MM.1S (cell line): ENCODE data around the gene MUC12.
"Not testable (repeated sequence)": the region's sequence is repeated elsewhere in the genome, so short reads cannot be mapped to it uniquely, and the experiment has no call there.

Source experiments
- DNase-seq: peaks from one replicate; pipeline ENCODE4 v3.0.0-alpha.2; 2015
- H2AFZ ChIP-seq: fragments of 300-600 bp; sonication (generic); 2 replicates; pipeline ENCODE4 v1.6.0; 2016; ENCODE audit warnings: antibody characterized with exemption, low read length
- H3F3A ChIP-seq: fragments of 300-600 bp; sonication (generic); 2 replicates; pipeline ENCODE4 v1.6.1; 2016; ENCODE audit warnings: mild to moderate bottlenecking, antibody characterized with exemption, low read length, moderate library complexity, mixed read lengths; ENCODE audit not compliant: insufficient read depth
- H3K27ac ChIP-seq: fragments of 300-600 bp; sonication (generic); 2 replicates; pipeline ENCODE4 v1.5.1; 2016; ENCODE audit warnings: mild to moderate bottlenecking, low read length
- H3K27me3 ChIP-seq: fragments of 300-600 bp; sonication (generic); replicated peaks from 2 replicates; pipeline ENCODE4 v1.6.0; 2016; ENCODE audit warnings: low read length; ENCODE audit not compliant: insufficient read depth
- H3K36me3 ChIP-seq: fragments of 300-600 bp; sonication (generic); replicated peaks from 2 replicates; pipeline ENCODE4 v1.6.1; 2016; ENCODE audit warnings: mild to moderate bottlenecking, low read length, mixed read lengths; ENCODE audit not compliant: insufficient read depth
- H3K4me1 ChIP-seq: fragments of 300-600 bp; sonication (generic); 2 replicates; pipeline ENCODE4 v1.6.1; 2016; ENCODE audit warnings: low read length, mixed read lengths
- H3K4me2 ChIP-seq: fragments of 300-600 bp; sonication (generic); 2 replicates; pipeline ENCODE4 v1.6.0; 2016; ENCODE audit warnings: low read depth, low read length
- H3K4me3 ChIP-seq: fragments of 300-600 bp; sonication (generic); 2 replicates; pipeline ENCODE4 v1.5.1; 2016; ENCODE audit warnings: low read length, mixed read lengths
- H3K79me2 ChIP-seq: fragments of 300-600 bp; sonication (generic); 2 replicates; pipeline ENCODE4 v1.6.1; 2016; ENCODE audit warnings: mixed run types, low read length, mixed read lengths
- H3K9ac ChIP-seq: fragments of 300-600 bp; sonication (generic); 2 replicates; pipeline ENCODE4 v1.6.1; 2016; ENCODE audit warnings: low read length, mixed read lengths
- H3K9me2 ChIP-seq: fragments of 300-600 bp; sonication (generic); replicated peaks from 2 replicates; pipeline ENCODE4 v1.6.1; 2016; ENCODE audit warnings: mild to moderate bottlenecking, low read length, mixed read lengths; ENCODE audit not compliant: insufficient read depth
- H3K9me3 ChIP-seq: fragments of 300-600 bp; sonication (generic); replicated peaks from 2 replicates; pipeline ENCODE4 v1.6.1; 2016; ENCODE audit warnings: mild to moderate bottlenecking, low read length, mixed read lengths; ENCODE audit not compliant: insufficient read depth
- H4K20me1 ChIP-seq: fragments of 300-600 bp; sonication (generic); 2 replicates; pipeline ENCODE4 v1.6.1; 2016; ENCODE audit warnings: mild to moderate bottlenecking, low read length, moderate library complexity, mixed read lengths; ENCODE audit not compliant: insufficient read depth
- EZH2 ChIP-seq: fragments of 300-600 bp; sonication (generic); optimal IDR thresholded peaks from 2 replicates; pipeline ENCODE3; 2017; ENCODE audit warnings: low read depth, mild to moderate bottlenecking, antibody characterized with exemption, low read length, mixed read lengths
- EZH2phosphoT487 ChIP-seq: fragments of 300-600 bp; sonication (generic); IDR thresholded peaks from 2 replicates; pipeline ENCODE4 v1.6.1; 2018; ENCODE audit warnings: antibody characterized with exemption, low read length
- TF ChIP-seq, protein P1 (sequence below): fragments of 300-600 bp; sonication (generic); IDR thresholded peaks from 2 replicates; pipeline ENCODE4 v1.5.1; 2016; ENCODE audit warnings: antibody characterized with exemption, low read length, mixed read lengths

The MUC12 gene

DNA sequence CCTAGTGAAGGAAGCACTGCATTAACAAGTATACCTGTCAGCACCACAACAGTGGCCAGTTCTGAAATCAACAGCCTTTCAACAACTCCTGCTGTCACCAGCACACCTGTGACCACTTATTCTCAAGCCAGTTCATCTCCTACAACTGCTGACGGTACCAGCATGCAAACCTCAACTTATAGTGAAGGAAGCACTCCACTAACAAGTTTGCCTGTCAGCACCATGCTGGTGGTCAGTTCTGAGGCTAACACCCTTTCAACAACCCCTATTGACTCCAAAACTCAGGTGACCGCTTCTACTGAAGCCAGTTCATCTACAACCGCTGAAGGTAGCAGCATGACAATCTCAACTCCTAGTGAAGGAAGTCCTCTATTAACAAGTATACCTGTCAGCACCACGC lies 66.6 kb downstream of the MUC12 start:
- H3K36me3 ChIP-seq = no peaks in the 10 kb centered on the region
- 0 out of 2 replicates have a peak, but pooled peaks cover 3% of the 10 kb centered on the region for H3K27me3 ChIP-seq
- H4K20me1 ChIP-seq = no peaks in the 10 kb centered on the region
- H3K79me2 ChIP-seq = no peaks in the 10 kb centered on the region
- H3K27ac ChIP-seq = no peak overlapping the region
- no peak overlapping the region for H3K4me2 ChIP-seq
- no peak for DNase-seq
- no peaks in the 10 kb centered on the region for H3K9me2 ChIP-seq
- no peak overlapping the region for H3K9ac ChIP-seq
- H3F3A ChIP-seq = no peaks in the 10 kb centered on the region
- H3K9me3 ChIP-seq = no peaks in the 10 kb centered on the region
- no peak overlapping the region for H3K4me3 ChIP-seq
- H2AFZ ChIP-seq = no peak overlapping the region
- H3K4me1 ChIP-seq = no peaks in the 10 kb centered on the region
- TF ChIP-seq, protein P1, sequence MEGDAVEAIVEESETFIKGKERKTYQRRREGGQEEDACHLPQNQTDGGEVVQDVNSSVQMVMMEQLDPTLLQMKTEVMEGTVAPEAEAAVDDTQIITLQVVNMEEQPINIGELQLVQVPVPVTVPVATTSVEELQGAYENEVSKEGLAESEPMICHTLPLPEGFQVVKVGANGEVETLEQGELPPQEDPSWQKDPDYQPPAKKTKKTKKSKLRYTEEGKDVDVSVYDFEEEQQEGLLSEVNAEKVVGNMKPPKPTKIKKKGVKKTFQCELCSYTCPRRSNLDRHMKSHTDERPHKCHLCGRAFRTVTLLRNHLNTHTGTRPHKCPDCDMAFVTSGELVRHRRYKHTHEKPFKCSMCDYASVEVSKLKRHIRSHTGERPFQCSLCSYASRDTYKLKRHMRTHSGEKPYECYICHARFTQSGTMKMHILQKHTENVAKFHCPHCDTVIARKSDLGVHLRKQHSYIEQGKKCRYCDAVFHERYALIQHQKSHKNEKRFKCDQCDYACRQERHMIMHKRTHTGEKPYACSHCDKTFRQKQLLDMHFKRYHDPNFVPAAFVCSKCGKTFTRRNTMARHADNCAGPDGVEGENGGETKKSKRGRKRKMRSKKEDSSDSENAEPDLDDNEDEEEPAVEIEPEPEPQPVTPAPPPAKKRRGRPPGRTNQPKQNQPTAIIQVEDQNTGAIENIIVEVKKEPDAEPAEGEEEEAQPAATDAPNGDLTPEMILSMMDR = no peak
- no peak for TF ChIP-seq EZH2phosphoT487
- TF ChIP-seq EZH2 = no peak

DNA sequence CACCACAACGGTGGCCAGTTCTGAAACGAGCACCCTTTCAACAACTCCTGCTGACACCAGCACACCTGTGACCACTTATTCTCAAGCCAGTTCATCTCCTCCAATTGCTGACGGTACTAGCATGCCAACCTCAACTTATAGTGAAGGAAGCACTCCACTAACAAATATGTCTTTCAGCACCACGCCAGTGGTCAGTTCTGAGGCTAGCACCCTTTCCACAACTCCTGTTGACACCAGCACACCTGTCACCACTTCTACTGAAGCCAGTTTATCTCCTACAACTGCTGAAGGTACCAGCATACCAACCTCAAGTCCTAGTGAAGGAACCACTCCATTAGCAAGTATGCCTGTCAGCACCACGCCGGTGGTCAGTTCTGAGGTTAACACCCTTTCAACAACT lies 71.9 kb downstream of the MUC12 start:
- not testable (repeated sequence) for H3F3A ChIP-seq, H2AFZ ChIP-seq, DNase-seq, H3K36me3 ChIP-seq, H3K9ac ChIP-seq, H3K4me2 ChIP-seq, H3K27ac ChIP-seq, H3K9me2 ChIP-seq, H4K20me1 ChIP-seq, H3K4me1 ChIP-seq, H3K9me3 ChIP-seq, H3K79me2 ChIP-seq, H3K4me3 ChIP-seq
- peaks cover 30% of the 10 kb centered on the region for H3K27me3 ChIP-seq

DNA sequence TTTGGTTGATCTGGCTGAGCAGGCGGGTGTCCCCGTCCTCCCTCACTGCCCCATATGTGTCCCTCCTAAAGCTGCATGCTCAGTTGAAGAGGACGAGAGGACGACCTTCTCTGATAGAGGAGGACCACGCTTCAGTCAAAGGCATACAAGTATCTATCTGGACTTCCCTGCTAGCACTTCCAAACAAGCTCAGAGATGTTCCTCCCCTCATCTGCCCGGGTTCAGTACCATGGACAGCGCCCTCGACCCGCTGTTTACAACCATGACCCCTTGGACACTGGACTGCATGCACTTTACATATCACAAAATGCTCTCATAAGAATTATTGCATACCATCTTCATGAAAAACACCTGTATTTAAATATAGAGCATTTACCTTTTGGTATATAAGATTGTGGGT lies 89.0 kb downstream of the MUC12 start:
- no peaks in the 10 kb centered on the region for H3K9me2 ChIP-seq
- peak; percentile 56 for DNase-seq
- no peak for TF ChIP-seq EZH2phosphoT487
- TF ChIP-seq EZH2 = no peak
- TF ChIP-seq, protein P1 = no peak
- H3K4me1 ChIP-seq = no peaks in the 10 kb centered on the region
- H3K27ac ChIP-seq = no peak overlapping the region
- H3K36me3 ChIP-seq = no peaks in the 10 kb centered on the region
- no peak overlapping the region for H3K4me3 ChIP-seq
- H3K27me3 ChIP-seq = peaks cover 94% of the 10 kb centered on the region
- no peaks in the 10 kb centered on the region for H4K20me1 ChIP-seq
- no peaks in the 10 kb centered on the region for H3K79me2 ChIP-seq
- H3K4me2 ChIP-seq = no peak overlapping the region
- no peaks in the 10 kb centered on the region for H3K9me3 ChIP-seq
- H3F3A ChIP-seq = no peaks in the 10 kb centered on the region
- H2AFZ ChIP-seq = no peak overlapping the region
- no peak overlapping the region for H3K9ac ChIP-seq

DNA sequence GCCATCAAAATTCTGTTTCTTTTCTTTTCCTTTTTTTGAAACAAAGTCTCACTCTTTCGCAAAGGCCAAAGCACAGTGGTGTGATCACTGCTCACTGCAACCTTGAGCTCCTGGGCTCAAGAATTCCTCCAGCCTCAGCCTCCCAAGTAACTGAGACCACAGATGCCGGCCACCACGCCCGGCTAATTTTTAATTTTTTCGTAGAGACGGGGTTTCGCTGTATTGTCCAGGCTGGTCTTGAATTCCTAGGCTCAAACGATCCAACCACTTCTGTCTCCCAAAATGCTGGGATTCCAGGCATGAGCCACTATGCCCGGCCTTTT lies 90.2 kb downstream of the MUC12 start:
- Histone ChIP-seq H3K27me3 (peaks cover 97% of the 10 kb centered on the region), H3F3A (no peaks in the 10 kb centered on the region), H3K4me3 (no peak overlapping the region), H3K79me2 (no peaks in the 10 kb centered on the region), H3K9me2 (no peaks in the 10 kb centered on the region), H3K36me3 (no peaks in the 10 kb centered on the region), H3K9ac (no peak overlapping the region), H3K9me3 (no peaks in the 10 kb centered on the region), H3K4me1 (no peaks in the 10 kb centered on the region), H2AFZ (no peak overlapping the region), H3K4me2 (no peak overlapping the region), H3K27ac (no peak overlapping the region), H4K20me1 (no peaks in the 10 kb centered on the region)
- TF ChIP-seq EZH2 (no peak), EZH2phosphoT487 (no peak)
- TF ChIP-seq, protein P1 = no peak
- no peak for DNase-seq
